Lower leg skin (tissue), 3 donors: ENCODE results near the gene SLC35F3.

Experiments
- CTCF ChIP-seq, 3 donors: fragments of 450-650 bp; IDR thresholded peaks; one replicate each; pipeline ENCODE4 v1.5.1; 2016; ENCODE audit warnings: antibody characterized with exemption in 3 of 3, mild to moderate bottlenecking in 3 of 3, moderate library complexity in 2 of 3
- POLR2A ChIP-seq, 2 donors: fragments of 450-650 bp; IDR thresholded peaks; one replicate each; pipeline ENCODE4 v1.6.1; 2016 to 2017; ENCODE audit warnings: antibody characterized with exemption in 2 of 2, mild to moderate bottlenecking in 1 of 2, moderate library complexity in 1 of 2

- no peak for TF ChIP-seq POLR2A (IDR thresholded peaks at IDR 0.05)
- TF ChIP-seq CTCF (IDR thresholded peaks at IDR 0.05) = no peak
These were observed 207.1 kb downstream of the SLC35F3 start for GRCh38 chr1:234111458-234112142.
